ENCODE measurements around the gene LRRIQ4. TPM values are rescaled to one million over a fixed set of nuclear protein-coding genes. Genes with fewer than 3 reads are reported as not detected.

LRRIQ4 gene
- total RNA-seq, 1 experiment from 2014 or later: not detected

- DNase-seq (ENCODE audit: low read depth): no peak
These were observed 3.4 kb upstream of the LRRIQ4 start for GRCh38 chr3:169809230-169809795.

GRCh38 chr3:169811631-169812331 lies 889 bp upstream of the LRRIQ4 start:
- peak; percentile 68 for DNase-seq (ENCODE audit: low read depth)

- DNase-seq (ENCODE audit: low read depth): no peak
These were observed 608 bp downstream of the LRRIQ4 start for GRCh38 chr3:169813278-169813677.

GRCh38 chr3:169813757-169814517 lies 1.3 kb downstream of the LRRIQ4 start:
- peak; percentile 18 for DNase-seq (ENCODE audit: low read depth)

- DNase-seq (ENCODE audit: low read depth): no peak
These were observed 3.0 kb downstream of the LRRIQ4 start for GRCh38 chr3:169815590-169816150.

- DNase-seq (ENCODE audit: low read depth): peak; percentile 26
These were observed 5.6 kb downstream of the LRRIQ4 start for GRCh38 chr3:169818316-169818715.

GRCh38 chr3:169822091-169822490 lies 9.4 kb downstream of the LRRIQ4 start:
- DNase-seq (ENCODE audit: low read depth): no peak

- no peak for DNase-seq (ENCODE audit: low read depth)
These were observed 9.9 kb downstream of the LRRIQ4 start for GRCh38 chr3:169822540-169822939.

GRCh38 chr3:169822983-169823382 lies 10.3 kb downstream of the LRRIQ4 start:
- no peak for DNase-seq (ENCODE audit: low read depth)

- no peak for DNase-seq (ENCODE audit: low read depth)
These were observed 12.6 kb downstream of the LRRIQ4 start for GRCh38 chr3:169825316-169825715.

- DNase-seq (ENCODE audit: low read depth): no peak
These were observed 15.0 kb downstream of the LRRIQ4 start for GRCh38 chr3:169827712-169828111.

- no peak for DNase-seq (ENCODE audit: low read depth)
These were observed 22.9 kb downstream of the LRRIQ4 start for GRCh38 chr3:169835533-169835932.

- DNase-seq (ENCODE audit: low read depth): no peak
These were observed 23.6 kb downstream of the LRRIQ4 start for GRCh38 chr3:169836078-169836941.

GRCh38 chr3:169836942-169837275 lies 24.2 kb downstream of the LRRIQ4 start:
- no peak for DNase-seq (ENCODE audit: low read depth)

- no peak for DNase-seq (ENCODE audit: low read depth)
These were observed 25.9 kb downstream of the LRRIQ4 start for GRCh38 chr3:169838511-169839030.

GRCh38 chr3:169841171-169841570 lies 28.5 kb downstream of the LRRIQ4 start:
- no peak for DNase-seq (ENCODE audit: low read depth)

GRCh38 chr3:169842960-169843359 lies 30.3 kb downstream of the LRRIQ4 start:
- DNase-seq (ENCODE audit: low read depth): no peak

- peak; percentile 57 for DNase-seq (ENCODE audit: low read depth)
These were observed 34.0 kb downstream of the LRRIQ4 start for GRCh38 chr3:169846458-169847193.

- peak; percentile 23 for DNase-seq (ENCODE audit: low read depth)
These were observed 35.2 kb downstream of the LRRIQ4 start for GRCh38 chr3:169847896-169848295.

GRCh38 chr3:169848741-169849140 lies 36.1 kb downstream of the LRRIQ4 start:
- no peak for DNase-seq (ENCODE audit: low read depth)

- no peak for DNase-seq (ENCODE audit: low read depth)
These were observed 37.9 kb downstream of the LRRIQ4 start for GRCh38 chr3:169850618-169851017.

Data from LHCN-M2 (cell line).